ENCODE data around the gene PNPO.

Gene PNPO

DNA sequence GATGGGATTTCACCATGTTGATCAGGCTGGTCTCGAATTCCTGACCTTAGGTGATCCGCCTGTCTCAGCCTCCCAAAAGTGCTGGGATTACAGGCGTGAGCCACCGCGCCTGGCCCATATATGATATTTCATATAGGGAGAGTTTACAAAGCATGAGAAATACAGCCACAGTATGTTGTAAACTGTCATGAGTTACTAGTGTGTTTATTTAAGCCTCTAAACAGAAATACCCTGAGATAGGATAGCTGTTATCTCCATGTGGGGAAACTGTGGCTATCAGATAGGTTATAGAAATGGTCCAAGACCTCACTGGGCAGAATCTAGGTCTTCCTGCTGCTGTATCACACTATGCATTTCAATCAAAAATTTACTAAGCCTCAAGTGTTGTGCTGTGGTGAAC lies 27.5 kb downstream of the PNPO start:
- TF ChIP-seq, protein P1, sequence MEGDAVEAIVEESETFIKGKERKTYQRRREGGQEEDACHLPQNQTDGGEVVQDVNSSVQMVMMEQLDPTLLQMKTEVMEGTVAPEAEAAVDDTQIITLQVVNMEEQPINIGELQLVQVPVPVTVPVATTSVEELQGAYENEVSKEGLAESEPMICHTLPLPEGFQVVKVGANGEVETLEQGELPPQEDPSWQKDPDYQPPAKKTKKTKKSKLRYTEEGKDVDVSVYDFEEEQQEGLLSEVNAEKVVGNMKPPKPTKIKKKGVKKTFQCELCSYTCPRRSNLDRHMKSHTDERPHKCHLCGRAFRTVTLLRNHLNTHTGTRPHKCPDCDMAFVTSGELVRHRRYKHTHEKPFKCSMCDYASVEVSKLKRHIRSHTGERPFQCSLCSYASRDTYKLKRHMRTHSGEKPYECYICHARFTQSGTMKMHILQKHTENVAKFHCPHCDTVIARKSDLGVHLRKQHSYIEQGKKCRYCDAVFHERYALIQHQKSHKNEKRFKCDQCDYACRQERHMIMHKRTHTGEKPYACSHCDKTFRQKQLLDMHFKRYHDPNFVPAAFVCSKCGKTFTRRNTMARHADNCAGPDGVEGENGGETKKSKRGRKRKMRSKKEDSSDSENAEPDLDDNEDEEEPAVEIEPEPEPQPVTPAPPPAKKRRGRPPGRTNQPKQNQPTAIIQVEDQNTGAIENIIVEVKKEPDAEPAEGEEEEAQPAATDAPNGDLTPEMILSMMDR (IDR thresholded peaks at IDR 0.05; ENCODE audit: control extremely low read depth, extremely low read depth, low read depth, missing control alignments), result no peak
- ChIA-PET CTCF (interaction anchor here (1.3 to 18.8 kb wide), 7 partner anchors 9 to 127 kb away, joined by 3 to 584 read pairs (median 40); partner anchors contain the start of genes PNPO, PRR15L and SCRN2), POLR2A (no interaction called here)
- no peak for DNase-seq (ENCODE audit: extremely low spot score)

DNA sequence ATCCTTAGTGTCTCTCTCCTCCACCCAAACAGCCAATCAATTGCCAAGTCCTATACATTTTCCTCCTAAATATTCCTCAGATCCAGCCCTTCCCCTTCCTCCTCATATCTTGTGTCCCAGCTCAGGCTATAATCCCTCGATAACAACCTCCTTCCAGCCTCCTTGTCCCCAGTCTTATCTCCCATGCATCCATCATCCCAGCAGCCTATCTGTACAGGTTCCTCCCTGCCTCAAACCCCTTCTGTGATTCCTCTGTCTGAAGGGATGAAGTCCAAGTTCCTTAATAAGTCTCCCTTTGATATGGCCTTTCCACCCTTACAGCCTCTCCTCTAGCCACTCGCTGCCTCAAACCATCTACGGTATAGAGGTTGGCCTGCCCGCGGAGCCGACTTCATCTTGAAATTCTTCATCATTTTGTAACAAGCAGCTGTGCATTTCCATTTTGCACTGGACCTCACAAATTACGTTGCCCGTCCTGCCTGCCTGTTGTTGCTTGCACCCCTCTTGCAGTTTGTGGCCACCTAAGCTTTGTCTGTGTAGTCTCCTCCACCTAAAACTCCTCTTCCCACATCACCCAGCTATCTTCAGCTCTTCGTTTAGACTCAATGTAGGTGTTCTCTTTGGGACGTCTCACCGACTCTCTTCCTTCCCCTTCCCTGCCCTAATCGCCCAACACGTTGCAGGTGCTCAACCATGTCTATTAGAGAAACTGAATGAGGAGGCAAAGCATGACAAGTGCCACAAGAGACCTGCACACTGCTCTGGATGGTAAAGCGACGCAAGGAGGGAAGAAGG lies 28.8 kb downstream of the PNPO start:
- TF ChIP-seq, protein P1 (IDR thresholded peaks at IDR 0.05; ENCODE audit: control extremely low read depth, extremely low read depth, low read depth, missing control alignments), result no peak
- ChIA-PET CTCF (interaction anchor here (0.7 to 18.8 kb wide), 30 partner anchors 9 to 644 kb away, joined by 3 to 584 read pairs (median 5); partner anchors contain the start of genes LRRC46, MRPL10, OSBPL7 and PNPO), POLR2A (interaction anchor here (0.6 to 1.0 kb wide), 3 partner anchors 29 to 47 kb away, joined by 3 to 5 read pairs (median 4); partner anchors contain the start of gene PNPO)

DNA sequence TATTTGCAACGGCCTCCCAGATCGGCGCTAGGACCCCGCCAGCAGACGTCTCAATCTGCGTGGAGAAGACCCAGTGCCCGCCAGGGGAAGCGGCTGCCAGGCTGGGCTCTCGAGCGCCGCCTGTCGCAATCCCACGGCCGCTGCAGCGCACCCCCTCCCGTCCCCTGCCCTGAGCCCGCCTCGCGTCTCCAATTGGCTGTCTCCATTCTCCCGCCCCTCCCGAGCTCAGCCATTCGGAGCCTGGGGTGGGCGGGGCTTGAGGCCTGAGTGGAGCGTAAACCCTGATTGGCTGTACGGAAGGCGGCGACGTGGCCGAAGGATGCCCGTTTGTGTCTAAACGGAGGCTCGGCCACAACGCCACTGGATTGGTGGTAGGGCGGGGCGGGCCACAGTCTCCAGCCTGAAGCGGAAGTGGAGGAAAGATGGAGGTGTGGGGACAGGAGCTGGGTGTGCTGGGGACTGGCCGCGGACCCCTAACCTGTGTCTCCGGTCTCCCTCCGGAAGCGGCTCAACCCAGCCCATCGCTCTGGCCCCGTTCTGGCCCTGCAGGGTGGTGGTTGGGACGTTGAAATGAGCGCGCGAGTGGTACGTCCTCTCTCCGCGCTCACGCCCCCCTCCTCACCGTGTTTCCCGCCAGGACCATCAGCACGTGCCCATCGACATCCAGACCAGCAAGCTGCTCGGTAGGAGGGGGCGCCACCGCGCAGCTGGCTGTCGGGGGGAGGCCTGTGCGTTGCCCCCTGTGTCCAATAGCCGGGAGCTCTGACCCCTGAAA lies 29.5 kb downstream of the PNPO start, which contains the start of gene CDK5RAP3:
Gene CDK5RAP3 (plus strand): TSS at position 389 of the 775 bp plus-strand sequence. CDS start 34 bp downstream, at position 423.
- ChIA-PET CTCF (interaction anchor here (0.8 to 18.8 kb wide), 34 partner anchors 8 to 643 kb away, joined by 3 to 584 read pairs (median 5); partner anchors contain the start of genes LRRC46, MRPL10, OSBPL7 and PNPO), POLR2A (interaction anchor here (0.6 to 1.0 kb wide), 3 partner anchors 30 to 47 kb away, joined by 3 to 5 read pairs (median 4); partner anchors contain the start of gene PNPO)
- TF ChIP-seq, protein P1 (IDR thresholded peaks at IDR 0.05; ENCODE audit: control extremely low read depth, extremely low read depth, low read depth, missing control alignments), result peak; percentile 86
- DNase-seq (ENCODE audit: extremely low spot score), result peak; percentile 99

More for the DNA sequence above, 28.8 kb downstream of the PNPO start:
- DNase-seq (ENCODE audit: extremely low spot score), result no peak

DNA sequence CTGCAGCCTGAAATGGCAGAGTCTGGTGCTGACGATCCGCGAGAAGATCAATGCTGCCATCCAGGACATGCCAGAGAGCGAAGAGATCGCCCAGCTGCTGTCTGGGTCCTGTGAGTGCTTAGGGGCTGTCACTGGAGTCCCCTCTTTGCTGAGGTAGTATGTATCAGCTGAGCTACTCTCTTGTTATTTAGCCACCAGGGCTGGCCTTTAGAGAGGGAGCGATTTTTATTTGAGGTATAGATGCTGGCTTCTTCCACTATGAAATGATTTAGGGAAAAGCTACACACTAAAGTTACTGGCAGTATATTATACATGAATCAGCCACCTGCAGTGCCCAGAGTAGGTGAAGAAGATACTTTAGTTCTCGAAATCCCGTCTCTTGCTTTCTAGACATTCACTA lies 32.2 kb downstream of the PNPO start:
- ChIA-PET CTCF (interaction anchor here (18.5 to 18.8 kb wide), 2 partner anchors 23 to 42 kb away, joined by 305 to 584 read pairs; partner anchors contain the start of genes PNPO and PRR15L), POLR2A (no interaction called here)
- no peak for DNase-seq (ENCODE audit: extremely low spot score)
- TF ChIP-seq, protein P1 (IDR thresholded peaks at IDR 0.05; ENCODE audit: control extremely low read depth, extremely low read depth, low read depth, missing control alignments), result no peak

DNA sequence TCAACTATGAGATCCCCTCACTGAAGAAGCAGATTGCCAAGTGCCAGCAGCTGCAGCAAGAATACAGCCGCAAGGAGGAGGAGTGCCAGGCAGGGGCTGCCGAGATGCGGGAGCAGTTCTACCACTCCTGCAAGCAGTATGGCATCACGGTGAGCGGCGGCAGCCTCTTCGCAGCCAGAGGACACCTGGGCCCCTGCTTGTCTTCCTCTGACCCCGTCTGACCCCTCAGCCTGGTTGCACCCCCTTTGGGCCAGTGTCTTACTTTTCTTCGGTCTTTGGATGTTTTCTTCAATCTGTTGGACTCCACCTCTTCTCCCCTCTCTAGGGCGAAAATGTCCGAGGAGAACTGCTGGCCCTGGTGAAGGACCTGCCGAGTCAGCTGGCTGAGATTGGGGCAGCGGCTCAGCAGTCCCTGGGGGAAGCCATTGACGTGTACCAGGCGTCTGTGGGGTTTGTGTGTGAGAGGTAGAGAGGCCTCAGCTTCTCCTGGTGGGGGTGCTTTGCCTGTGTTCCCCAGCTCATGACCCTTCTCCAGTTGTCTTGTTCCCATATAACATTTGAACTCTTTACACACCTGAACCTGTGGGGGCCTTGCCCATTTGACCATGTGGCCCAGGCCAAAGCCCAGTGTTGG lies 33.9 kb downstream of the PNPO start:
- no peak for DNase-seq (ENCODE audit: extremely low spot score)
- POLR2A ChIA-PET, result no interaction called here
- TF ChIP-seq, protein P1 (IDR thresholded peaks at IDR 0.05; ENCODE audit: control extremely low read depth, extremely low read depth, low read depth, missing control alignments), result no peak
- CTCF ChIA-PET, result interaction anchor here (1.4 to 18.8 kb wide), 7 partner anchors 10 to 134 kb away, joined by 3 to 584 read pairs (median 6); partner anchors contain the start of genes PNPO, PRR15L and SCRN2
